HEK293T (cell line): ENCODE measurements around the gene ADPRHL1.

Experiments used
- ARNT ChIP-seq: fragments of 450-650 bp; IDR thresholded peaks from 2 replicates; pipeline ENCODE4 v1.6.1; 2017; ENCODE audit warnings: mild to moderate bottlenecking
- CTBP1 ChIP-seq: fragments of 450-650 bp; IDR thresholded peaks from 2 replicates; pipeline ENCODE4 v1.6.1; 2016; ENCODE audit warnings: borderline replicate concordance
- FOXA1 ChIP-seq: fragments of 450-650 bp; IDR thresholded peaks from 2 replicates; pipeline ENCODE4 v1.6.1; 2016; ENCODE audit warnings: mild to moderate bottlenecking
- L3MBTL2 ChIP-seq: fragments of 450-650 bp; conservative IDR thresholded peaks from 2 replicates; pipeline ENCODE4 v1.6.1; 2016; ENCODE audit warnings: mild to moderate bottlenecking
- NFRKB ChIP-seq: fragments of 450-650 bp; IDR thresholded peaks from 2 replicates; pipeline ENCODE4 v1.6.1; 2016; ENCODE audit warnings: mild to moderate bottlenecking, moderate library complexity
- PKNOX1 ChIP-seq: fragments of 450-650 bp; IDR thresholded peaks from 2 replicates; pipeline ENCODE4 v1.6.1; 2016
- SP1 ChIP-seq: fragments of 450-650 bp; IDR thresholded peaks from 2 replicates; pipeline ENCODE4 v1.6.1; 2017
- SUZ12 ChIP-seq: fragments of 450-650 bp; IDR thresholded peaks from 2 replicates; pipeline ENCODE4 v1.6.1; 2016; ENCODE audit warnings: mild to moderate bottlenecking
- TARDBP ChIP-seq: fragments of 450-650 bp; IDR thresholded peaks from 2 replicates; pipeline ENCODE4 v1.6.1; 2016
- ZNF384 ChIP-seq: fragments of 450-650 bp; IDR thresholded peaks from 2 replicates; pipeline ENCODE4 v1.6.1; 2016

GRCh38 chr13:113354831-113355610 is 98.3 kb downstream of the ADPRHL1 start:
- no peak for TF ChIP-seq SUZ12
- TF ChIP-seq ARNT, result no peak
- TF ChIP-seq PKNOX1, result no peak
- no peak for TF ChIP-seq ZNF384
- no peak for TF ChIP-seq CTBP1
- TF ChIP-seq TARDBP, result no peak
- no peak for TF ChIP-seq L3MBTL2
- no peak for TF ChIP-seq NFRKB
- no peak for TF ChIP-seq FOXA1
- TF ChIP-seq SP1, result no peak
